Astrocyte (in vitro differentiated cells and primary cell): ENCODE data around the gene FEZ2. TPM values are rescaled to one million over a fixed set of nuclear protein-coding genes. Genes with fewer than 3 reads are reported as not detected.

ENCODE experiments used
- DNase-seq: peaks from one replicate; pipeline ENCODE4 v3.0.0-alpha.2; 2010; ENCODE audit warnings: low read depth
- FAIRE-seq: peaks from 2 replicates; lab custom pipeline; 2011; peaks lifted over from hg19 to GRCh38; lab: Jason Lieb, UNC
- H2AFZ ChIP-seq: 2 replicates; pipeline ENCODE4 v1.6.0; 2012; ENCODE audit warnings: low read depth, low read length, inconsistent platforms
- H3K27ac ChIP-seq: 2 replicates; pipeline ENCODE4 v1.5.1; 2011; ENCODE audit warnings: low read depth, low read length, inconsistent platforms
- H3K27me3 ChIP-seq: 2 replicates; pipeline ENCODE4 v1.6.0; 2011; ENCODE audit warnings: low read length, inconsistent platforms; ENCODE audit not compliant: insufficient read depth
- H3K36me3 ChIP-seq: 2 replicates; pipeline ENCODE4 v1.5.1; 2011; ENCODE audit warnings: low read length, inconsistent platforms; ENCODE audit not compliant: insufficient read depth
- H3K4me1 ChIP-seq: 2 replicates; pipeline ENCODE4 v1.5.1; 2011; ENCODE audit warnings: low read length, inconsistent platforms; ENCODE audit not compliant: insufficient read depth
- H3K4me2 ChIP-seq: 2 replicates; pipeline ENCODE4 v1.6.0; 2012; ENCODE audit warnings: low read length, inconsistent platforms
- H3K4me3 ChIP-seq: 2 replicates; pipeline ENCODE4 v1.5.1; 2011; ENCODE audit warnings: low read depth, mild to moderate bottlenecking, low read length, inconsistent platforms; ENCODE audit not compliant: insufficient read depth
- H3K79me2 ChIP-seq: 2 replicates; pipeline ENCODE4 v1.6.0; 2012; ENCODE audit warnings: mild to moderate bottlenecking, low read length, inconsistent platforms; ENCODE audit not compliant: insufficient read depth
- H3K9ac ChIP-seq: 2 replicates; pipeline ENCODE4 v1.6.0; 2012; ENCODE audit warnings: mild to moderate bottlenecking, low read length, inconsistent platforms
- H3K9me3 ChIP-seq: 2 replicates; pipeline ENCODE4 v1.5.1; 2012; ENCODE audit warnings: low read depth, mild to moderate bottlenecking, low read length, inconsistent platforms; ENCODE audit not compliant: insufficient read depth
- H4K20me1 ChIP-seq: 2 replicates; pipeline ENCODE4 v1.6.0; 2012; ENCODE audit warnings: low read length, inconsistent platforms; ENCODE audit not compliant: insufficient read depth
- H3K27ac Mint-ChIP-seq: one replicate; pipeline ENCODE4 v1.8.0; 2021; ENCODE audit warnings: mild to moderate bottlenecking, mixed read lengths; ENCODE audit not compliant: unreplicated experiment
- H3K27me3 Mint-ChIP-seq: one replicate; pipeline ENCODE4 v1.8.0; 2021; ENCODE audit warnings: low read depth, mixed read lengths; ENCODE audit not compliant: unreplicated experiment
- H3K36me3 Mint-ChIP-seq: one replicate; pipeline ENCODE4 v1.8.0; 2021; ENCODE audit warnings: low read depth, mixed read lengths; ENCODE audit not compliant: unreplicated experiment
- H3K4me1 Mint-ChIP-seq: one replicate; pipeline ENCODE4 v1.8.0; 2021; ENCODE audit warnings: low read depth, mixed read lengths; ENCODE audit not compliant: unreplicated experiment
- H3K4me3 Mint-ChIP-seq: one replicate; pipeline ENCODE4 v1.8.0; 2021; ENCODE audit warnings: mild to moderate bottlenecking, moderate library complexity, mixed read lengths; ENCODE audit not compliant: unreplicated experiment
- H3K9me3 Mint-ChIP-seq: one replicate; pipeline ENCODE4 v1.8.0; 2021; ENCODE audit warnings: mild to moderate bottlenecking, mixed read lengths; ENCODE audit not compliant: unreplicated experiment
- EZH2 ChIP-seq: IDR thresholded peaks from 2 replicates; pipeline ENCODE4 v1.6.1; 2012; ENCODE audit warnings: mild to moderate bottlenecking, low read length, inconsistent platforms; ENCODE audit not compliant: insufficient read depth
- total RNA-seq: library from RNA; stranded (reverse); gene quantifications from 2 replicates; pipeline ENCODE4 v1.2.1, GENCODE V29; 2021
- TF ChIP-seq, protein P1 (sequence below): IDR thresholded peaks from 2 replicates; pipeline ENCODE4 v1.5.1; 2011; ENCODE audit warnings: low read depth, mild to moderate bottlenecking, inconsistent platforms, low read length, moderate library complexity; ENCODE audit not compliant: insufficient read depth

Gene FEZ2
- total RNA-seq, 1 donor from 2014 or later: 45.0 TPM

DNA sequence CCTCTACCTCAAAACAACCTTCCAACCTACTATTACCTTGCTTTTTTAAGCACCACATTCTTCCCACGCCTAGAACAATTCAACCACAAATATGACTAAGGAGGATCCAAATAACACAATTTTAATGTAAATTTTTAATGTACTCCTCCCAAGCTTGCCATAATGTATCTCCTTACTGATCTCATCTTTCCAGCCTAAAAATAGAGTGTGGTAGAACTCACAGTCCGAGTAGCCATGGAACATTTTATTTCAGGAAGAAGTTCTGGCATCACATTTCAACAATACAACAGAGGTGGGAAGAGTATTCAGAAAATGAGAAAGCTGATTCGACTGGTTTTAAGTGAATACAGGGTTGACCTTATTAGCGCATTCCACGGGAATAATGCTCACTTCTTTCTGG is 15.4 kb downstream of the FEZ2 start:
- Histone ChIP-seq H3K79me2 (peaks cover 37% of the 10 kb centered on the region), H3K9me3 (no peaks in the 10 kb centered on the region), H3K36me3 (peaks cover 47% of the 10 kb centered on the region), H3K4me1 (no peaks in the 10 kb centered on the region), H3K27me3 (no peaks in the 10 kb centered on the region), H2AFZ (no peak overlapping the region), H3K4me3 (no peak overlapping the region), H3K9ac (no peak overlapping the region), H3K27ac (no peak overlapping the region), H3K4me2 (no peak overlapping the region), H4K20me1 (peaks cover 7% of the 10 kb centered on the region)
- TF ChIP-seq, protein P1, sequence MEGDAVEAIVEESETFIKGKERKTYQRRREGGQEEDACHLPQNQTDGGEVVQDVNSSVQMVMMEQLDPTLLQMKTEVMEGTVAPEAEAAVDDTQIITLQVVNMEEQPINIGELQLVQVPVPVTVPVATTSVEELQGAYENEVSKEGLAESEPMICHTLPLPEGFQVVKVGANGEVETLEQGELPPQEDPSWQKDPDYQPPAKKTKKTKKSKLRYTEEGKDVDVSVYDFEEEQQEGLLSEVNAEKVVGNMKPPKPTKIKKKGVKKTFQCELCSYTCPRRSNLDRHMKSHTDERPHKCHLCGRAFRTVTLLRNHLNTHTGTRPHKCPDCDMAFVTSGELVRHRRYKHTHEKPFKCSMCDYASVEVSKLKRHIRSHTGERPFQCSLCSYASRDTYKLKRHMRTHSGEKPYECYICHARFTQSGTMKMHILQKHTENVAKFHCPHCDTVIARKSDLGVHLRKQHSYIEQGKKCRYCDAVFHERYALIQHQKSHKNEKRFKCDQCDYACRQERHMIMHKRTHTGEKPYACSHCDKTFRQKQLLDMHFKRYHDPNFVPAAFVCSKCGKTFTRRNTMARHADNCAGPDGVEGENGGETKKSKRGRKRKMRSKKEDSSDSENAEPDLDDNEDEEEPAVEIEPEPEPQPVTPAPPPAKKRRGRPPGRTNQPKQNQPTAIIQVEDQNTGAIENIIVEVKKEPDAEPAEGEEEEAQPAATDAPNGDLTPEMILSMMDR: no peak
- TF ChIP-seq EZH2: no peak
- Mint-ChIP-seq H3K36me3 (peaks cover 31% of the 10 kb centered on the region), H3K27me3 (no peaks in the 10 kb centered on the region), H3K4me1 (no peaks in the 10 kb centered on the region), H3K27ac (no peak overlapping the region), H3K4me3 (no peak overlapping the region), H3K9me3 (no peaks in the 10 kb centered on the region)
- no peak for DNase-seq
- FAIRE-seq: peak; percentile 32

DNA sequence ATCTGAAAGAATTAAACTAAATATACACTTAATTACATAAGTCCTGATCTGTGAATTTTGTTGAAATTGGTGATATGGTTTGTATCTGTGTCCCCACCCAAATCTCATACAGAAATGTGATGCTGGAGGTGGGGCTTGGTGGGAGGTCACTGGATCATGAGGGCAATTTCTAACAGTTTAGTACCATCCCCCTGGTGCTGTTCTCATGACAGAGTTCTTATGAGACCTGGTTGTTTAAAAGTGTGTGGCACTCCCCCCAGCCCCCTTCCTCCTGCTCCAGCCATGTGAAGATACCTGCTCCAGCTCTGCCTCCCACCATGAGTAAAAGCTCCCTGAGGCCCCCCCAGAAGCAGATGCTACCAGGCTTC is 18.7 kb downstream of the FEZ2 start:
- Histone ChIP-seq H4K20me1 (peaks cover 7% of the 10 kb centered on the region), H3K4me1 (no peaks in the 10 kb centered on the region), H3K9me3 (no peaks in the 10 kb centered on the region), H3K27ac (no peak overlapping the region), H3K27me3 (no peaks in the 10 kb centered on the region), H3K4me3 (no peak overlapping the region), H3K36me3 (peaks cover 50% of the 10 kb centered on the region), H3K4me2 (no peak overlapping the region), H3K79me2 (peaks cover 20% of the 10 kb centered on the region), H2AFZ (no peak overlapping the region), H3K9ac (no peak overlapping the region)
- DNase-seq (no peak), FAIRE-seq (no peak)
- TF ChIP-seq, protein P1: no peak
- TF ChIP-seq EZH2: no peak
- H3K36me3 Mint-ChIP-seq: peaks cover 42% of the 10 kb centered on the region
- H3K4me1 Mint-ChIP-seq: no peaks in the 10 kb centered on the region
- H3K4me3 Mint-ChIP-seq: no peak overlapping the region
- no peak overlapping the region for H3K27ac Mint-ChIP-seq
- H3K9me3 Mint-ChIP-seq: no peaks in the 10 kb centered on the region
- no peaks in the 10 kb centered on the region for H3K27me3 Mint-ChIP-seq

DNA sequence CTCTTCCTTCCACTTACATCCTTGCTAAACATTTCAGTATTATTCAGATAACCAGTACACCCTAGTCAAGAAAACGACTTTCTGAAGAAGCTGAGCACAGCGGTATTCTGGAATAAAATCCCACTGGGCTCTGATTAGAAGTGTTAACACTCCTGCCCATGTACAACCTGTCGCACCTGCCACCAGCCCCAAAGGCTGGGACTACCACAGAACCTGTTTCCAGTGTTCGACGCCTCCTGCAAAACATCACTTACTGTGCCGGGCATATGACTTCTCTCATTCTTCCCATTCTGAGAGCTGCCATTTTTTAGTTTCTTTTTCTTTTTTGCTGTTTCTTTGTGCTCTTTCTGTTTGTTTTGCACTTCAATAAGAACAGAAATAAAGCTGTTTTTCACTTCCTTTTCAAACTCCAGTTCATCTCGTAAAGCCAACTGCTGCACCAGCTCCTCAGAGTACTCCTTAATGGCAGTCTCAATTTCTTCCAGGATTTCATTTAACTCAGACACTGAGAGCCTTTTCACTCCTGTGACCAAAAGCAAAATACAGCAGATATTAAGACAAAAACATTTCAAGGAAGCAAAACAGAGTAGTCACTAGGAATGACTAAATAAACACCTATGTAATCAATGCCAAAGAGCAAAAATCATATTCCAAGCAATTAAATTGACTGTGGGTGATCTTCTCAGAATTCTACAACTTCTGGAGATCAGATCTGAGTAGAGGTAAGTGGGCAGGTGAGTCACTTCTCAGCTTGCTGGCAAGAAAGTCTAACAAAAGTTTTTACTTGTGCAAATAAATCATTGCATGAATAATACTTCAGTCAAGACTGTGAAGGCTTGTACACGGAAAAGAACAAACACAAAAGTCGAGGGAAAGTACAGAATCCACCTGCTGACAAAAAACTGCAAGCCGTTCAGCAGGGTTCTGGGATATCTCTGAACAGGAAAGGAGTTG is 19.3 kb downstream of the FEZ2 start:
- no peak overlapping the region for H3K4me2 ChIP-seq
- H3K9ac ChIP-seq: no peak overlapping the region
- peaks cover 18% of the 10 kb centered on the region for H3K79me2 ChIP-seq
- H3K4me1 Mint-ChIP-seq: no peaks in the 10 kb centered on the region
- H3K4me1 ChIP-seq: no peaks in the 10 kb centered on the region
- H3K27me3 ChIP-seq: no peaks in the 10 kb centered on the region
- H3K9me3 ChIP-seq: no peaks in the 10 kb centered on the region
- DNase-seq (peak; percentile 37), FAIRE-seq (no peak)
- no peak overlapping the region for H3K4me3 ChIP-seq
- TF ChIP-seq, protein P1: no peak
- TF ChIP-seq EZH2: no peak
- peaks cover 44% of the 10 kb centered on the region for H3K36me3 ChIP-seq
- H3K27ac ChIP-seq: no peak overlapping the region
- H3K27me3 Mint-ChIP-seq: no peaks in the 10 kb centered on the region
- H3K9me3 Mint-ChIP-seq: no peaks in the 10 kb centered on the region
- peaks cover under 1% of the 10 kb centered on the region for H4K20me1 ChIP-seq
- H3K27ac Mint-ChIP-seq: no peak overlapping the region
- H2AFZ ChIP-seq: no peak overlapping the region
- peaks cover 44% of the 10 kb centered on the region for H3K36me3 Mint-ChIP-seq
- H3K4me3 Mint-ChIP-seq: no peak overlapping the region
